PC-3 (cell line): ENCODE measurements around the gene NAT16.

Experiments
- CTCF ChIP-seq: fragments of 300-600 bp; sonication (generic); conservative IDR thresholded peaks from 2 replicates; pipeline ENCODE4 v1.5.1; 2017; ENCODE audit warnings: antibody characterized with exemption, low read depth, mild to moderate bottlenecking, low read length
- EZH2 ChIP-seq: fragments of 300-600 bp; sonication (generic); IDR thresholded peaks from one replicate; pipeline ENCODE4 v1.6.1; 2017; ENCODE audit warnings: antibody characterized with exemption, mild to moderate bottlenecking, low read length; ENCODE audit not compliant: unreplicated experiment
- EZH2phosphoT487 ChIP-seq: fragments of 300-600 bp; sonication (generic); IDR thresholded peaks from 2 replicates; pipeline ENCODE4 v1.6.1; 2018; ENCODE audit warnings: mild to moderate bottlenecking, antibody characterized with exemption, low read length, borderline replicate concordance

- TF ChIP-seq EZH2 (no peak), CTCF (no peak), EZH2phosphoT487 (no peak)
Observed at GRCh38 chr7:101172854-101173751, 7.0 kb downstream of the NAT16 start.
